ENCODE data around the gene PIRT. TPM values are rescaled to one million over a fixed set of nuclear protein-coding genes. Genes with fewer than 3 reads are reported as not detected.
A peak's percentile ranks its signal among the peaks of the same experiment; 100 is the strongest.

Gene PIRT
- total and polyA plus RNA-seq, 8 donors = 0.04 to 0.22 (median 0.05) TPM; not detected in 2

DNA sequence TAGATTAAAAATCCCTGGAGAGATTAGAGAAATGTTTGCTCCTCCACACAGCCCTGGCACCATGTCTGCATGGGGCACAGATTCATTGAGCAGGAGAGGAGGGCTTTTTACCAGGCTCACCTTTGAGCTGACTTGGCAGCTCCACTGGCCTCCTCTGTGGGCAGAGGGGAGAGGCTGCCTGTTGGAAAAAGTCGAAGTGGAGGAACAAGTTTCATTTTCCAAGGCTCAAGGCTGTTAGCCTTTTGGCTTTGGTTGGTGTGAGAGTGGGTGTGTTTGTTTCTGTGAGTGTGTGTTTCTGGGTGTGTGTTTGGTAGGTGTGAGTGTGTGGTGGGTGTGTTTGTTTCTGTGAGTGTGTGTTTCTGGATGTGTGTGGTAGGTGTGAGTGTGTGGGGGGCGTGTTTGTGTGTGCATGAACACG is 39.5 kb downstream of the PIRT start:
- DNase-seq = peak in 1 of 4 donors; percentile 61
- Histone ChIP-seq H3K4me1 (no peaks in the 10 kb centered on the region), H3K4me3 (no peak overlapping the region), H3K9me3 (no peaks in the 10 kb centered on the region), H3K36me3 (no peaks in the 10 kb centered on the region), H3K27ac (no peak overlapping the region), H3K27me3 (no peaks in the 10 kb centered on the region)
- ATAC-seq = peak; percentile 84
- intact Hi-C loops (cut with DNase I) = no loop called here
- TF ChIP-seq, protein P1, sequence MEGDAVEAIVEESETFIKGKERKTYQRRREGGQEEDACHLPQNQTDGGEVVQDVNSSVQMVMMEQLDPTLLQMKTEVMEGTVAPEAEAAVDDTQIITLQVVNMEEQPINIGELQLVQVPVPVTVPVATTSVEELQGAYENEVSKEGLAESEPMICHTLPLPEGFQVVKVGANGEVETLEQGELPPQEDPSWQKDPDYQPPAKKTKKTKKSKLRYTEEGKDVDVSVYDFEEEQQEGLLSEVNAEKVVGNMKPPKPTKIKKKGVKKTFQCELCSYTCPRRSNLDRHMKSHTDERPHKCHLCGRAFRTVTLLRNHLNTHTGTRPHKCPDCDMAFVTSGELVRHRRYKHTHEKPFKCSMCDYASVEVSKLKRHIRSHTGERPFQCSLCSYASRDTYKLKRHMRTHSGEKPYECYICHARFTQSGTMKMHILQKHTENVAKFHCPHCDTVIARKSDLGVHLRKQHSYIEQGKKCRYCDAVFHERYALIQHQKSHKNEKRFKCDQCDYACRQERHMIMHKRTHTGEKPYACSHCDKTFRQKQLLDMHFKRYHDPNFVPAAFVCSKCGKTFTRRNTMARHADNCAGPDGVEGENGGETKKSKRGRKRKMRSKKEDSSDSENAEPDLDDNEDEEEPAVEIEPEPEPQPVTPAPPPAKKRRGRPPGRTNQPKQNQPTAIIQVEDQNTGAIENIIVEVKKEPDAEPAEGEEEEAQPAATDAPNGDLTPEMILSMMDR (IDR thresholded peaks at IDR 0.05) = no peak

DNA sequence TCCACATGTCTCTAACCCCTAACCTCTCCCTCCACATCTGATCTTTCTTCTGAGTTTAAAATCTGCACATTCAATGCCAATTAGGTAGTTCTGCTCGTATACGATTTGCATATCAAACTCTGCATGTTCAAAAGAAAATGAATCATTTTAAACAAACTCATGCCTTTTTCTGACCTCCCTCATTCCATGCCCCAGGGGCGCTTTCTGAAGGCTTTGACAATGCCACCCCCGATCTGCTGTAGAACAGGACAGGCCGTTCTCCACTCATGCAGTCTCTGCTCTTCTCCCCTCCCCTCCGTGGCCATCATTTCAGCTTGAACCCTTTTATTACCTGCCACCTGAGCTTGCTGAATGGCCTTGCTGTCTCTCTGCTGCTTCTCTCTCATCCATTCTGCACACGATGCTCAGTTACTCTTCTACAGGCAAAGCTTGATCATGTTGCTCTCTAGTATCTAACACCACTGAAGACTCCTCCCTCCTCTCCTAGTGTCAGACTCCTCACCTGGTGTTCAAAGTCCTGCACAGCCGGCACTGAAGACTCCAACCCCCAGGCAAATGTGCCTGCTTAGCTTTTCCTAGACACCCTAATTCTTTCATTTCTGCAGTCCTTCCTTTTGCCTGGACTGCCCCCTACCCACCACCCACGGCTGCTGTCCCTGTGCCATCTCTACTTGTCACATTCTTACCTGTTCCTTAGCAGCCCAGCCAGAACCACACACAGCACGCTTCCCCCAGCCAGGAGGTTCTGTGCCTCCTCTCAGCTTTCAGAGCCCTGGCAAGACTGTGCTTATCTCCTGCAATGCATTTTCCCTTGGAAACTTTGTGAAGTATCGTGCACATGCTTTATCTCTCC is 40.2 kb downstream of the PIRT start:
- Histone ChIP-seq H3K9me3 (no peaks in the 10 kb centered on the region), H3K27ac (no peak overlapping the region), H3K36me3 (no peaks in the 10 kb centered on the region), H3K27me3 (no peaks in the 10 kb centered on the region), H3K4me1 (no peaks in the 10 kb centered on the region), H3K4me3 (no peak overlapping the region)
- no peak for DNase-seq
- peak; percentile 49 for ATAC-seq
- TF ChIP-seq, protein P1 (IDR thresholded peaks at IDR 0.05) = no peak
- intact Hi-C loops (cut with DNase I) = no loop called here

DNA sequence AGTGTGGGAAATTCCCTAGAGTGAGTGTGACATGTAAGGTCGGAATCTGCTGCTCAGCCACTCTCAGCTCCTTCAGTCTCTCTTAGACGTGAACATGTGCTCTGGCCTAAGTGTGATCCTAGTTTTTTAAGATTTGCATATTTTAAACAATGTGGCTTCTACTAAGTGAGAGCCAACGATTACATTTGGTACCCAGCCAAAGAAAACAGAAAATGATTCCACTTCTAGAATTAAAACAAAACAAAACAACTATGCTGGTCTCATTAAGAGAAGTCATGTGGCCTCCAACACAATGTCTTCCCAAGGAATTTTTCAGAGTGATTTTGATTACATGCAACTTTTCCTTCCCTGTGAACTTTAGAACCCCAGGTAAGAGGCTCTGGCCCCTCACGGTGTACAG is 44.1 kb downstream of the PIRT start:
- ATAC-seq (no peak), DNase-seq (no peak)
- Histone ChIP-seq H3K36me3 (no peaks in the 10 kb centered on the region), H3K27me3 (no peaks in the 10 kb centered on the region), H3K4me3 (no peak overlapping the region), H3K9me3 (no peaks in the 10 kb centered on the region), H3K4me1 (no peaks in the 10 kb centered on the region), H3K27ac (no peak overlapping the region)
- TF ChIP-seq, protein P1 (IDR thresholded peaks at IDR 0.05) = no peak
- intact Hi-C loops (cut with DNase I) = no loop called here

DNA sequence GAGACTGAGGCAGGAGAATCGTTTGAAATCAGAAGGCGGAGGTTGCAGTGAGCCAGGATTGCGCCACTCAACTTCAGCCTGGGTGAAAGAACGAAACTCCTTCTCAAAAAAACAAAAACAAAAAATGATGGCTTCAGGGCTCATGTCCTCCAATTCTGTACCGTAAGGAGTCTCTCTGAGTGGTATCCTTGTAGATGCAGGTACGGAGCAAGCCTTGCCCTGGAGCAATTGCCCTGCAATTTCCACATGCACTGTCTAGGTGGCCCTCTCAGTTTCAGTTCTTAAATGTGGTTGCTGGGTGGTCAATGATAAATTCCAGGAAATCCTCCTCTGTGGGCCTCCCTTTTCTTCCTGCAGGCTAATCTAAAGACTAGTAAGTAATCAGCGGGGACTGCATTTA is 44.6 kb downstream of the PIRT start:
- DNase-seq (no peak), ATAC-seq (no peak)
- no peaks in the 10 kb centered on the region for H3K9me3 ChIP-seq
- no peak overlapping the region for H3K4me3 ChIP-seq
- no peak overlapping the region for H3K27ac ChIP-seq
- H3K36me3 ChIP-seq = no peaks in the 10 kb centered on the region
- TF ChIP-seq, protein P1 (IDR thresholded peaks at IDR 0.05) = no peak
- H3K27me3 ChIP-seq = no peaks in the 10 kb centered on the region
- no peaks in the 10 kb centered on the region for H3K4me1 ChIP-seq
- intact Hi-C loops (cut with DNase I) = no loop called here

DNA sequence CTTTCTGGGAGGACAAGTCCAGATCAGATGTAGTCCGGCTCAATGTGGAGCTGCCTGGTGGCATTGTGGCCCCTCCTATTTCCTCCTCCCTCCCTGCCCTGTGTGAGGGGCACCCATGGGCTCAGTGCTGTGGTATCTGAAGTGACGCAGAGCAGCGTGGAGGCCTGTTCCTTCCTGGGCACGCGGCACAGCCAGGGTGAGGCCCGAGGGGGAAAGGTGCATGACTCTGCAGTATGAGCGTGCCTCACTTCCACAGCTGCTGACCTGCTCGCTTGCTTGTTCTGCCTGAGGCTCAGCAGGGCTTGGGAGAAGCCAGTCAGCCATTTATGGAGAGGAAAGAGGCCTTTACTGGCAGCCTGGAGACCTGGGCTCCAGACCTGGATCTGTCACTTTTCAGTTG is 45.7 kb downstream of the PIRT start:
- TF ChIP-seq, protein P1 (IDR thresholded peaks at IDR 0.05) = no peak
- intact Hi-C loops (cut with DNase I) = no loop called here
- ATAC-seq = no peak
- no peaks in the 10 kb centered on the region for H3K27me3 ChIP-seq
- no peaks in the 10 kb centered on the region for H3K4me1 ChIP-seq
- no peaks in the 10 kb centered on the region for H3K36me3 ChIP-seq
- H3K9me3 ChIP-seq = no peaks in the 10 kb centered on the region
- DNase-seq = no peak
- no peak overlapping the region for H3K4me3 ChIP-seq
- H3K27ac ChIP-seq = no peak overlapping the region
